Ammon's horn (tissue), 1 donor: Measurements from ENCODE around the gene CASQ2.

ENCODE experiments used
- DNase-seq: peaks from one replicate; pipeline ENCODE4 v3.0.0-alpha.2; 2016; ENCODE audit warnings: low spot score

The CASQ2 gene

GRCh38 chr1:115665319-115666096, 103.0 kb downstream of the CASQ2 start:
- no peak for DNase-seq

GRCh38 chr1:115661157-115661556, 107.4 kb downstream of the CASQ2 start:
- DNase-seq = no peak

DNA sequence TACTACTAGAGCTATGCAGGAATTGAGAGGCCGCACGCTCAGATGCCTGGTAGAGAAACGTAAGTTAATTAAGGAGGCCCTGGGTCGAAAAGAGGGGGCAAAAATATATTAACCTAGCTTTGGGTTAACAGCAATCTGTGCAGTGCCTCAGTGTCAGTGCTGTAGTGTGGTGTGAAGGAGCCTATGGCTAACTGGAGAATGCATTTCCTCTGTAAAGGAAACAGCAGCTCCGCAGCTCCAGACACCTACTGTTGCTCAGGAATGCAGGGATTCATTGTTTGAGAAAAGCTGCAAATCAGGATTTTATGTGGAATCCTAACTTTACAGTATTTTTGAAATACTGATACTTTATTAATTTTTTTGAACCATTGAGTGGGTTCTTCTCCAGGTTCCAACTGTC, 108.4 kb downstream of the CASQ2 start:
- no peak for DNase-seq

GRCh38 chr1:115658646-115659045, 109.9 kb downstream of the CASQ2 start:
- no peak for DNase-seq

DNA sequence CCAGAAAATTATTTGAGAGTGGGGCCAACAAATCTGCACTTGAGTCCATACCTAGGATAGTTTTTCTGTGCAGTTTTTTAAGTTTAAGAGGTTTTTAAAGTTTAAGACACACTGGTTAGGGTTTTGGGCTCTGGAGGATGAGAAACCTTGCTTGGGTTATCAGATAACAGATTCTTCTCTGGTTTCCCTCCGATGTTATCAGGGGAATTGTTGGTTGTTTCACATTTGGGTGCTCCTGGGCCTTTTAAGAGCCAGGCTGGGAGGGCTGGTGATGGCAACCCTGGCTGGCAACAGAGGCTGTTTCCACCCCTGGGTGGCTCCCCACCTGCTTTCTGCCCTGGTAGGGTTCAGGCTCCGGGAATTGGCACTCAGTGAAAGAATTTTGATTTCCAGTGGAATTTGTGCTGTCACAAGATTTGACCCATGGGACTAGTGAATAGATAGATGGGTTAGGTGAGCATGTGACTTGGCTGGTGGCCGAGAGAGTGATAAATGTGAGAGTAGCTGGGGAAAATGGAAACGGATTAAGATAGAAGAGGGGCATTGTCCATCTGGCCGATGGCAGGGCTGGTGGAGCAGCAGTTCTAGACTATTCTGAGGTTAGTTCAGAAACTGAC, 111.9 kb downstream of the CASQ2 start:
- no peak for DNase-seq

GRCh38 chr1:115655916-115656315, 112.6 kb downstream of the CASQ2 start:
- DNase-seq = no peak

- no peak for DNase-seq
Observed at GRCh38 chr1:115655306-115655663, 113.2 kb downstream of the CASQ2 start.

DNA sequence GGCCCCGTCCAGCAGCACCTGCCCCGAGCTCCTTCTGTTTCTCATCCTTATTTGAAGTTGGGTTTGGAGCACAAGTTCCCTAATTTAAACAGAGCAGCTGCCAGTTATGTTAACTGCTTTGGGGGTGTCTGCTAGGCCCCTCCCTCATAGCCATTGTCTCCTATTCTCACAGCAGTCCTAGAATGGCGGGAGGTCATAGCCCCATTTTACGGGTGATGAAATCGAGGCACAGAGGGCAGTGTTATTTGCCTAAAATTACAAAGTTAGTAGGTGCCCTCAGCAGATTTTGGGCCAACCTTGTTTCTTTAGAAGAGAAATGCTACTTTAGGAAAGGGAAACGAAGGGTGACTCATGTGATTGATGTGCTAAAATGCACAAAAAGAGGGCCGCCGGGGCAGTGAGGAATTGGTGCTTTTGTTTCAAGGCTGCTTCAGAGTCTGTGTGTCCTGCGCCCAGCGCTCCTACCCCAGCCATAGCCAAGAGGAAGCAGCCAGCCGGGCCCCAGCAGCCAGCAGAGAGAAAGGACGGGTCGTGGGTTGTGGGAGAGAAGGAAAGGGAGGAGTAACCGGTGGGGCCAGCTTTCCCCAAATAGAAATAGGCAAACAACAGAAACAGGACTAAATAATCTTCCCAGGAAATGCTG, 113.7 kb downstream of the CASQ2 start:
- DNase-seq = no peak

DNA sequence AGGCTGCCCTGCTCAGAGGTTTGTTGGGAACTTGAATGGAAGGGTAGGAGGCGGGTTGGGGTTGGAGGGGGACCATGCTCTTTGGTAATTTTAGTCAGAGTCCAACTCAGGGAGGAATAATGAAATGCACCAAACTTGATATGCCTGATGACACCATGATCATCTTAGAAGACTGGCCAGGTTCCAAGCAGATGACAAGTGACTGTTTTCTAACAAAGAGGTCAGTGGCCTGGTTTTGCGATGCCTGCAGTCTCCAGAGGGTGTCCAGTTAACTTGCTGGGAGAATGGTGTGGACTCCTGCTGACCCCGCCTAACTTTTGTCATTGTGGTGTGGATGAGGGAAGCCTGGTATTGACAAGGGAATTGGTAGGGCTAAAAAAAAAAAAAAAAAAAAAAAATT, 114.4 kb downstream of the CASQ2 start:
- no peak for DNase-seq

DNA sequence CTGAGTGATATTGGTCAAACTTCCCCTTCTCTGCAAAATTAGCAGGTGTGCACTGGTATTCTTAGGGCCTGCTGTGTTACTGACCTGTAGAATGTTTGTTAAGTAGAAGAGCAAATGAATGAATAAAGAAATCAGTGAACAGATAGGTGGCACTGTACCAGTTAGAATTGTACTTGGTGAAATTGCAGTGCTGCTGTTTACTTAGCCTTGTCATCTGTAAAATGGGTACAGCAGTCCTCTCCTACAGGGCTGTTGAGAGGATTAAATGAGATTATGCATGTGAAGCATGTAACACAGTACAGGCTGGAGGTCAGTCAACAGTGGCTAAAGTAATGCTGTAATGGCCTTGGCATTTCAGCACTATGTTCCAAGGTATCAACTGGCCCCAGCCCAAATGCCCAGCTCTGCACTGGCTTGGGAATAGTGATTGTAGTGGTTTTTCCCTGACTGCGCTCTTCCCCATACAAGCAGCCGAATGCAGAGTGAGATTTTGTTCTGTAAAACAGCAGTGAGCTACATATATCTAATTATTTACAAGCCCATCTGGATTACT, 116.2 kb downstream of the CASQ2 start:
- DNase-seq = no peak

DNA sequence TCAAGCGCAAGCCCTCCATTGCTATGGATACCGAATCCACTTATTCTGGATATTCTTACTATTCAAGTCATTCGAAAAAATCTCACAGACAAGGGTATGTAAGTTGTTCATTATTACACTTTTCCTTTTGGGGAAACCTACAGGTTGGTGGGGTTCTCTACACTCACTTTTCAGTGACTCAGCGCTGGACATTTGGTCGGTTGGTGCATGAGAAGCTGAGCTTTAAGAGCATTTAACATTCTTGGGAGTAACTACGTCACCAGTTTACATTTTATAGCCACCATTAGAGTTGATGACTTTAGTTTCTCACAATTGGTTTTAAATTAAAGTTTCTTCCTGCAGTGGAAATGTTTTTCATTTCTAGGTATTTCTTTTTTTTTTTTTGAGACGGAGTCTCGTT, 117.1 kb downstream of the CASQ2 start:
- no peak for DNase-seq

GRCh38 chr1:115650961-115651360, 117.6 kb downstream of the CASQ2 start:
- no peak for DNase-seq
